HL-60 (cell line): Measurements from ENCODE around the gene PCSK7.

Experiments
- DNase-seq, 2 experiments: peaks; one replicate each; pipeline ENCODE4 v3.0.0-alpha.2; 2010 to 2020; ENCODE audit warnings: low read depth in 1 of 2, low spot score in 1 of 2
- H3K27ac ChIP-seq: fragments of 250-450 bp; sonication (Bioruptor Pico); replicated peaks from 2 replicates; pipeline ENCODE4 v1.5.1; 2020; ENCODE audit warnings: mild to moderate bottlenecking, moderate library complexity
- H3K27me3 ChIP-seq: fragments of 250-450 bp; sonication (Bioruptor Pico); 2 replicates; pipeline ENCODE4 v1.5.1; 2021; ENCODE audit warnings: mild to moderate bottlenecking, moderate library complexity; ENCODE audit not compliant: insufficient read depth, poor library complexity, severe bottlenecking
- H3K4me3 ChIP-seq: replicated peaks from 2 replicates; pipeline ENCODE4 v1.5.1; 2011; ENCODE audit warnings: mild to moderate bottlenecking, control low read depth, low read length; ENCODE audit not compliant: insufficient read depth
- GABPA ChIP-seq: IDR thresholded peaks from 2 replicates; pipeline ENCODE4 v1.6.1; 2012; ENCODE audit warnings: low read depth
- POLR2AphosphoS5 ChIP-seq: IDR thresholded peaks from 2 replicates; pipeline ENCODE4 v1.6.1; 2012; ENCODE audit warnings: low read depth
- SPI1 ChIP-seq: IDR thresholded peaks from 2 replicates; pipeline ENCODE4 v1.6.1; 2012; ENCODE audit warnings: low read depth, mild to moderate bottlenecking, borderline replicate concordance
- TF ChIP-seq, protein P1 (sequence below): IDR thresholded peaks from one replicate; pipeline ENCODE4 v1.5.1; 2011; ENCODE audit warnings: low read length, control low read depth, inconsistent platforms; ENCODE audit not compliant: insufficient read depth
- TF ChIP-seq, protein P2 (sequence below): IDR thresholded peaks from 2 replicates; pipeline ENCODE4 v1.6.1; 2012; ENCODE audit warnings: low read depth; ENCODE audit not compliant: insufficient replicate concordance

Gene PCSK7

DNA sequence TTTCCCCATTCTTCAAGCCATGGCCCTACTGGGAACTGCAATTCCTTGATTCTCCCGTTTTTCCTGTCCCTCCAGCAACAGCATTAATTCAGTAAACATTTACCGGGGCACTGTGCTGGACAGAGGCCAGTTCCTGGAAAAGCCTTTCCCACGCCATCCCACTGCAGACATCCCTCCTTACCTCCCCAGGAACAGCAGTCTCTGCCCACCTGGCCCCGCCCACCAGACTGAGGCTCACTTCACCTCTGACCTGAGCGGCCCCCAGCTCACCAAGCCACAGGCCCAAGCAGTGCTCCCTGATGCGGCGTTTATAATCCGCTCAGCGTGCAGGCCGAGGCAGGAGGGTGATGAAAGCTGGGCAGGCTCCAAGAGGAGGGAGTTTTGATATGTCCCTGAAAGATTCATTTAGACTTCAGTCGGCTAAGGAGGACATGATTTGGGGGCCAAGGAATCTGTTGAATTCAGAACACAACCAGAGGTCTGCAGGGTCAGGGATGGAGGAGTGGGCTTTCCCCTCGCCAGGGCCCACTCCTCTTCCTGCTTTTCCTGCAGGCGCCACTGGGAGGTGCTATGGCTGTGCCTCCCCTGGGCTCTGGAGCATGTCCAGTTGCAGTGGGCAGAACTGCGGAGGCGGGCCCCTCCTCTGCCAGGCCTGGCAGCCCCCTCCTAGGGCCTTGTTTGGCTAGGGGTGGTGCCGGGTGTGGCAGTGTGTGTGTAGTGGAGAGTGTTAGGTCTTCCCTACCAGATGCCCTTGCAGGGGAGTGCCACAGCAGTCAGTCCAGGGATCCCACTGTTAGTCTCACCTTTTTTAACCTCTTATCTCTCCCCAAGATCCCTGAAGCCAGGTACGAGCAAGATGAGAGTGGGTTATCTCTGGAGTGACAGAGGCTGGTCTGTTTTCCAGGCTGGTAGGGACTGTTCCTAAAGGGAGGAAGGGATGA, 34.1 kb downstream of the PCSK7 start:
- DNase-seq = no peak
- Histone ChIP-seq H3K27ac (no peak overlapping the region), H3K27me3 (no peaks in the 10 kb centered on the region), H3K4me3 (no peak overlapping the region)
- TF ChIP-seq, protein P1, sequence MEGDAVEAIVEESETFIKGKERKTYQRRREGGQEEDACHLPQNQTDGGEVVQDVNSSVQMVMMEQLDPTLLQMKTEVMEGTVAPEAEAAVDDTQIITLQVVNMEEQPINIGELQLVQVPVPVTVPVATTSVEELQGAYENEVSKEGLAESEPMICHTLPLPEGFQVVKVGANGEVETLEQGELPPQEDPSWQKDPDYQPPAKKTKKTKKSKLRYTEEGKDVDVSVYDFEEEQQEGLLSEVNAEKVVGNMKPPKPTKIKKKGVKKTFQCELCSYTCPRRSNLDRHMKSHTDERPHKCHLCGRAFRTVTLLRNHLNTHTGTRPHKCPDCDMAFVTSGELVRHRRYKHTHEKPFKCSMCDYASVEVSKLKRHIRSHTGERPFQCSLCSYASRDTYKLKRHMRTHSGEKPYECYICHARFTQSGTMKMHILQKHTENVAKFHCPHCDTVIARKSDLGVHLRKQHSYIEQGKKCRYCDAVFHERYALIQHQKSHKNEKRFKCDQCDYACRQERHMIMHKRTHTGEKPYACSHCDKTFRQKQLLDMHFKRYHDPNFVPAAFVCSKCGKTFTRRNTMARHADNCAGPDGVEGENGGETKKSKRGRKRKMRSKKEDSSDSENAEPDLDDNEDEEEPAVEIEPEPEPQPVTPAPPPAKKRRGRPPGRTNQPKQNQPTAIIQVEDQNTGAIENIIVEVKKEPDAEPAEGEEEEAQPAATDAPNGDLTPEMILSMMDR = no peak
- TF ChIP-seq, protein P2, sequence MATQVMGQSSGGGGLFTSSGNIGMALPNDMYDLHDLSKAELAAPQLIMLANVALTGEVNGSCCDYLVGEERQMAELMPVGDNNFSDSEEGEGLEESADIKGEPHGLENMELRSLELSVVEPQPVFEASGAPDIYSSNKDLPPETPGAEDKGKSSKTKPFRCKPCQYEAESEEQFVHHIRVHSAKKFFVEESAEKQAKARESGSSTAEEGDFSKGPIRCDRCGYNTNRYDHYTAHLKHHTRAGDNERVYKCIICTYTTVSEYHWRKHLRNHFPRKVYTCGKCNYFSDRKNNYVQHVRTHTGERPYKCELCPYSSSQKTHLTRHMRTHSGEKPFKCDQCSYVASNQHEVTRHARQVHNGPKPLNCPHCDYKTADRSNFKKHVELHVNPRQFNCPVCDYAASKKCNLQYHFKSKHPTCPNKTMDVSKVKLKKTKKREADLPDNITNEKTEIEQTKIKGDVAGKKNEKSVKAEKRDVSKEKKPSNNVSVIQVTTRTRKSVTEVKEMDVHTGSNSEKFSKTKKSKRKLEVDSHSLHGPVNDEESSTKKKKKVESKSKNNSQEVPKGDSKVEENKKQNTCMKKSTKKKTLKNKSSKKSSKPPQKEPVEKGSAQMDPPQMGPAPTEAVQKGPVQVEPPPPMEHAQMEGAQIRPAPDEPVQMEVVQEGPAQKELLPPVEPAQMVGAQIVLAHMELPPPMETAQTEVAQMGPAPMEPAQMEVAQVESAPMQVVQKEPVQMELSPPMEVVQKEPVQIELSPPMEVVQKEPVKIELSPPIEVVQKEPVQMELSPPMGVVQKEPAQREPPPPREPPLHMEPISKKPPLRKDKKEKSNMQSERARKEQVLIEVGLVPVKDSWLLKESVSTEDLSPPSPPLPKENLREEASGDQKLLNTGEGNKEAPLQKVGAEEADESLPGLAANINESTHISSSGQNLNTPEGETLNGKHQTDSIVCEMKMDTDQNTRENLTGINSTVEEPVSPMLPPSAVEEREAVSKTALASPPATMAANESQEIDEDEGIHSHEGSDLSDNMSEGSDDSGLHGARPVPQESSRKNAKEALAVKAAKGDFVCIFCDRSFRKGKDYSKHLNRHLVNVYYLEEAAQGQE = no peak
- no peak for TF ChIP-seq GABPA
- no peak for TF ChIP-seq POLR2AphosphoS5
- TF ChIP-seq SPI1 = no peak

DNA sequence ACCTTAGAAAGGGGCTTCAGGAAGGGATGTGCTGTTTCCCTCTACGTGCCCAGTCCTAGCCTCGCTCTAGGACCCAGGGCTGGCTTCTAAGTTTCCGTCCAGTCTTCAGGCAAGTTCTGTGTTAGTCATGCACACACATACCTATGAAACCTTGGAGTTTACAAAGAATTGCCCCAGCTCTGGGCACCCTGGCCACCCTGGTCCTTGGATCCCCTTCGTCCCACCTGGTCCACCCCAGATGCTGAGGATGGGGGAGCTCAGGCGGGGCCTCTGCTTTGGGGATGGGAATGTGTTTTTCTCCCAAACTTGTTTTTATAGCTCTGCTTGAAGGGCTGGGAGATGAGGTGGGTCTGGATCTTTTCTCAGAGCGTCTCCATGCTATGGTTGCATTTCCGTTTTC, 34.9 kb downstream of the PCSK7 start:
- no peaks in the 10 kb centered on the region for H3K27me3 ChIP-seq
- TF ChIP-seq SPI1 (no peak), GABPA (no peak), POLR2AphosphoS5 (no peak)
- TF ChIP-seq, protein P2 = no peak
- TF ChIP-seq, protein P1 = no peak
- H3K27ac ChIP-seq = no peak overlapping the region
- no peak overlapping the region for H3K4me3 ChIP-seq
- DNase-seq = no peak

DNA sequence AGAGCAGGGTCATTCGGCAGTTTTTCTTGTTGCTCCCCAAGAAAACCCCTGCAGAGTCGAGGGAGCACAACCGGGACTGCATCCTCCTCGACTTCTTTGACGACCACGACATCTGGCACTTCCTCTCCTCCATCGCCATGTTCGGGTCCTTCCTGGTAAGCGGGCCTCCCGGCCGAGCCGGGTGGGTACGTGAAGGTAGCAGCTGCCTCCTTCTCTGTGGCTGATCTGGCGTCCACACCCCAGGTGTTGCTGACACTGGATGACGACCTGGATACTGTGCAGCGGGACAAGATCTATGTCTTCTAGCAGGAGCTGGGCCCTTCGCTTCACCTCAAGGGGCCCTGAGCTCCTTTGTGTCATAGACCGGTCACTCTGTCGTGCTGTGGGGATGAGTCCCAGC, 36.1 kb downstream of the PCSK7 start:
- H3K27ac ChIP-seq = no peak overlapping the region
- no peak overlapping the region for H3K4me3 ChIP-seq
- H3K27me3 ChIP-seq = no peaks in the 10 kb centered on the region
- no peak for DNase-seq
- no peak for TF ChIP-seq GABPA
- TF ChIP-seq, protein P1 = no peak
- no peak for TF ChIP-seq SPI1
- TF ChIP-seq, protein P2 = no peak
- no peak for TF ChIP-seq POLR2AphosphoS5
